ENCODE data around the gene IGF1R.

IGF1R gene

GRCh38 chr15:98802187-98802586 is 153.8 kb downstream of the IGF1R start:
- no peak for DNase-seq

DNA sequence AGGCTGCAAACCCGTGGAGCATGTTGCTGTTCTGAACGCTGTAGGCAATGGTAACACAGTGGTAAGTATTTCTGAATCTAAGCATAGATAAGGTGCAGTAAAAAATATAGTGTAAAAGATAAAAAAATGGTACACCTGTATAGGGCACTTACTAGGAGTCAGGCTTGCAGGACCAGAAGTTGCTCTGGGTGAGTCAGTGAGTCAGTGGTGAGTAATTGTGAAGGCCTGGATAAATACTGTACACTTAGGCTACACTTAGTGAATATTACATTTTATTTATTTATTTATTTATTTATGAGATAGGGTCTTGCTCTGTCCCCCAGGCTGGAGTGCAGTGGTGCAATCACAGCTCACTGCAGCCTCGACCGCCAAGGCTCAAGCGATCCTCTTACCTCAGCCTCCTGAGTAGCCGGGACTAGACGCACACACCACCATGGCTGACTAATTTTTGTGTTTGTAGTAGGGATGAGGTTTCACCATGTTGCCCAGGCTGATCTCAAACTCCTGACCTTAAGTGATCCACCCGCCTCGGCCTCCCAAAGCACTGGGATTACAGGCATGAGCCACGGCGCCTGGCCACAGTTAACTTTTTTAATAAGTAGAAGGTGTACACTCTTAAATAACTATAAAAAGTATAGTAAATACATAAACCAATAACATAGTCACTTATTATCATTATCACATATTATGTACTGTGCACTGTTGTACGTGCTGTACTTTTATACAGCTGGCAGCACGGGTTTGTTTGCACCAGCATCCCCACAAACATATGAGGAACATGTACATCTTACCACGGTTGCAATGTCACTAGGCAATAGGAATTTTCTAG is 155.1 kb downstream of the IGF1R start:
- no peak for DNase-seq

DNA sequence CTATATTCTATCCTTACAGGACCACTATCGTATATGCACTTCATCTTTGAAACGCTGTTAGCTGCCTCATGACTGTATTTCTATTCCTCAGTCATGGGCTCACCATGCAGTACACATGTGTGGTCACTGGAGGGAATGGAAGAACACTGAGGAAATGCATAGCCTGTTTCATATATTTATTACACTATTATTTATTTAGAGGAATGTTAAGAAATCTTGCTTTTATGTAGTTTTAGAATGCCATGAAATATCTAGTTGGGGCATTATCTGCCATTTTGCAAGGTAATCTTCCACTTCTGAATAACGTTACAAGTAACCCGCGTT is 155.7 kb downstream of the IGF1R start:
- no peak for DNase-seq

GRCh38 chr15:98805434-98806274 is 157.3 kb downstream of the IGF1R start:
- no peak for DNase-seq

GRCh38 chr15:98806275-98806895 is 158.0 kb downstream of the IGF1R start:
- no peak for DNase-seq

GRCh38 chr15:98807262-98807661 is 158.9 kb downstream of the IGF1R start:
- DNase-seq: no peak

- DNase-seq: no peak
Observed at GRCh38 chr15:98809273-98809672, 160.9 kb downstream of the IGF1R start.

- DNase-seq: no peak
Observed at GRCh38 chr15:98812716-98813446, 164.5 kb downstream of the IGF1R start.

GRCh38 chr15:98813951-98814350 is 165.6 kb downstream of the IGF1R start:
- no peak for DNase-seq

DNA sequence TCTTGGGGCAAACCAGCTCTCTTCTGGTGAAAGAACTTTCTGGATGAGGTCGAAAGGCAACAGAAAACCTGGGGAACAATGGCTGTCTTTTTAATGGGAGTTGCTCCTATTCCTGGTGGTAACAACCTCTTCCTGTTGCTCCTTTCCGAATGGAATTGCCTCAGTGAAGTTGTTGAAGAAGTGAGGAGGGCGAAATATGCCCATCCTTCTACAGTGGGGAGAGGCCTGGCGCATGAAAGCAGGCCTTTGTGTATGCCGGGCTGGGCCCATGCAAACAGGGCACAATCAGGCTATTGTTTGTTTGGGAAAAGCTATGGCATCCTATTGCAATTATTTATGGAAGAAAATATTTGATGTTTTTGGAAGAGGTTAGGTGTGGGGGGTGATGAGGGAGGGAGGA is 166.9 kb downstream of the IGF1R start:
- DNase-seq: no peak

GRCh38 chr15:98817745-98818144 is 169.4 kb downstream of the IGF1R start:
- no peak for DNase-seq

DNA sequence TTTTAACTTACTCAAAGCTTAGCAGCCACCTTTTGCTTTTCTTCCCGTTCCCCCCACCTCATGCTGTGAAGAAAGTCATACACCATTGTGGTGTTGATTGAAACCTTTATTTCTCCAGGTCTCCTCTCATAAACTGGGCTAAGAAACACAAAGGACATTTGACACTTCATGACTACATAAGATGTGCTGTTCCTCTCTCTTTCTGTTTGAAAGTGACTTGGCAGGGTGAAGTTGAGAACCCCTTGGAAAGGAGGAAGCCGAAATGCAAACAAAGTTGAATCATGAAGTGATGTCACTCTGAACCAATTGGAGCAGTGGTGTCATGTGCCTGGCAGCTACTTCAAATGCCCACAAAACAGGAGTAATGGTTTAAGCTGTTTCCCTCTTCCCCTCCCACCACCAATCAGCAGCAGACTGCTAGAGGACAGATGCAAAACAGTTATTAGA is 174.7 kb downstream of the IGF1R start:
- no peak for DNase-seq

DNA sequence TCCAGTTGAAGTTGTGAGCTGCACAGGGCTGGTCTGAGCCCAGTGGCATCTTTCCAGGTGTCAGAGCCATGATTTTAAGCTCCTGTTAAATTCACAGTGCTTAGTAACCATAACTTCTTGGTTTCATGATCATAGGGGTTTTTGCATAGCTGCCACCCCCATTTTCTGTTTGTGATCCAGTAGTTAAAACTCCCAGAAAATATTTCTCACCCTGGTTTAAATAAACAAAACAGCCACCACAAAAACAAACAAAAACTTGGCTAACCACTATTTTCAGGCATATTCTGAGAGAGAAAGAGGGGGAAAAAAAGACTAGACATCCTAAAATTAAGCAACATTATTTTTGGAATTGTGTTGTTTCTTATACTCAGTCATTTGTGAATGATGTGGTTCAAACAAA is 175.3 kb downstream of the IGF1R start:
- no peak for DNase-seq

- no peak for DNase-seq
Observed at GRCh38 chr15:98824595-98824994, 176.3 kb downstream of the IGF1R start.

- no peak for DNase-seq
Observed at GRCh38 chr15:98826658-98827057, 178.3 kb downstream of the IGF1R start.

DNA sequence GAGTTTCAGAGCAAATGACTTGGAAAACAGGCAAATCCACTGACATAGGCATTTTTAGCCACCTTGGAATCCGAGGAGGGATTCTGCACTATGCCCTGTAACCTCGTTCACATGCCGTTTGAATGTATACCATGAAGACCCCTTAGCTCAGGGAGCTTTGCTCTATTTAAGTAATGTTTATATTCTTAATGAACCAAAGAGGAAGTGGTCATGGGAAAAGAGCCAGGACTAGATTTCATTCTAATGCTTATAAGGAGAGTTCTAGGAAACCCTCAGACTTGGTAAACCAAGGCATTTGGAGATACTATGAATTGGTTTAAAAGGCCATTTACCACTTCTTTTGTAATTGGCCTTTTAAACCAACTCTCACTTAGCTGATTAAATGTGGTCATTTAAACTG is 178.9 kb downstream of the IGF1R start:
- DNase-seq: no peak

DNA sequence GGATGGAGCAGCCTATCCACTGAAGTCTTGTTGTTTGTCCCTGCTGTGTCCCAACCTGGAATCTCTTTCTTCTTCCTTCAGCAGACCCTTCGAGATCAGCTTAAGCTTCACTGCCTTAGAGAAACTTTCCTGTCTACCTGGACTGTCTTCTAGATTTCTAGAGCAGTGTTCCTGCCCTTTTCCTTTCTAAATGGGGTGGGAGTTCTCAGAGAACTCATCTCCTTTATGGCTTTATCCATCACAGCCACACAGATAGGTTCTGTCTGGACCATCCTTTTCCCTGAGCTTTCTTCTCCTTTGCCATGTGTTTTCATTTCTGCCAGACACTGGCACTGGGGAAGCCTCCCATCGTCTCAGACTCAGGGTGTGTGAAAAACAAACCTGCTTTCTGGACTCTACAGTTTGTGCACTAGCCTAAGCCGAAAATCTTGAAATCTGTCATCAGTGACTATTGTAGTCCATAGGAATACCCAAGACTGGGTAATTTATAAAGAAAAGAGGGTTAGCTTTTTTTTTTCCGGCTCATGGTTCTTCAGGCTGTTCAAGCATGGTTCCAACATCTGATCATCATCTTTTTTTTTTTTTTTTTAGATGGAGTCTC is 181.8 kb downstream of the IGF1R start:
- no peak for DNase-seq

GRCh38 chr15:98834976-98835375 is 186.6 kb downstream of the IGF1R start:
- no peak for DNase-seq

DNA sequence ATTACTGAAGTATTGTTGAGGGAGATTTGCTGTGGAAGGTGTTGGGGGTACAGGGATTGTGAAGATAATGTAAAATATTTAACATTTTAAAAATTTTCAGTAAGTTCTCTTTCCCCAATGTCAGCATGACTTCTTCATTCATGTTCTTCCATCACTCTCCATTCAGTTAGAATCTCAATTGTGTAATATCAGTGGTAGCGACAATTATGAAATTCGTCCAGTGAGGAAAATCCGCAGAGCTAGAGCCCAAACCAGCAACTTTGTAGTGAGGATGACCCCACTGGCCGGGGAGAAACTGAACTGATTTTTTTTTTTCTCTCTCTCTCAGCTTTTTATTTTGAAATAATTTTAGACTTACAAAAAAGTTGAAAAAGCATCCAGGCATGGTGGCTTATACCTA is 187.5 kb downstream of the IGF1R start:
- no peak for DNase-seq

GRCh38 chr15:98838387-98839259 is 190.3 kb downstream of the IGF1R start:
- no peak for DNase-seq

- no peak for DNase-seq
Observed at GRCh38 chr15:98840053-98840452, 191.7 kb downstream of the IGF1R start.

All from NCI-H1092 (cell line).